ENCODE data around the gene RYR2. TPM values are rescaled to one million over a fixed set of nuclear protein-coding genes. Genes with fewer than 3 reads are reported as not detected.

RYR2 gene
- total RNA-seq, 4 donors from 2014 or later, result 0.16 to 1.4 (median 0.60) TPM

DNA sequence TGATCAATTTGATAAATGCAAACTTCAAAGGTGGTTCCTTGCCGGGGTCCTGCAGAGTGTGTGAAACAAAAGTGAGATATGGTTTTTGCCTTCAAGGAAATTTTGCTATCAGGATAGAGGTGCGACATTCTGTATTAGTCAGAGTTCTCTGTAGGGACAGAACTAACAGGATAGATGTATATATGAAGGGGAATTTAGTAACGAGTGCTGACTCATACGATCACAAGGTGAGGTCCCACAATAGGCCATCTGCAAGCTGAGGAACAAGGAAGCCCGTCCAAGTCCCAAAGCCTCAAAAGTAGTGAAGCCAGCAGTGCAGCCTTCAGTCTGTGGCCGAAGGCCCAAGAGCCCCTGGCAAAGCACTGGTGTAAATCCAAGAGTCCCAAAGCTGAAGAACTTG, 157.0 kb downstream of the RYR2 start:
- TF ChIP-seq, protein P1, sequence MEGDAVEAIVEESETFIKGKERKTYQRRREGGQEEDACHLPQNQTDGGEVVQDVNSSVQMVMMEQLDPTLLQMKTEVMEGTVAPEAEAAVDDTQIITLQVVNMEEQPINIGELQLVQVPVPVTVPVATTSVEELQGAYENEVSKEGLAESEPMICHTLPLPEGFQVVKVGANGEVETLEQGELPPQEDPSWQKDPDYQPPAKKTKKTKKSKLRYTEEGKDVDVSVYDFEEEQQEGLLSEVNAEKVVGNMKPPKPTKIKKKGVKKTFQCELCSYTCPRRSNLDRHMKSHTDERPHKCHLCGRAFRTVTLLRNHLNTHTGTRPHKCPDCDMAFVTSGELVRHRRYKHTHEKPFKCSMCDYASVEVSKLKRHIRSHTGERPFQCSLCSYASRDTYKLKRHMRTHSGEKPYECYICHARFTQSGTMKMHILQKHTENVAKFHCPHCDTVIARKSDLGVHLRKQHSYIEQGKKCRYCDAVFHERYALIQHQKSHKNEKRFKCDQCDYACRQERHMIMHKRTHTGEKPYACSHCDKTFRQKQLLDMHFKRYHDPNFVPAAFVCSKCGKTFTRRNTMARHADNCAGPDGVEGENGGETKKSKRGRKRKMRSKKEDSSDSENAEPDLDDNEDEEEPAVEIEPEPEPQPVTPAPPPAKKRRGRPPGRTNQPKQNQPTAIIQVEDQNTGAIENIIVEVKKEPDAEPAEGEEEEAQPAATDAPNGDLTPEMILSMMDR (IDR thresholded peaks at IDR 0.05; ENCODE audit: low read depth), result no peak

DNA sequence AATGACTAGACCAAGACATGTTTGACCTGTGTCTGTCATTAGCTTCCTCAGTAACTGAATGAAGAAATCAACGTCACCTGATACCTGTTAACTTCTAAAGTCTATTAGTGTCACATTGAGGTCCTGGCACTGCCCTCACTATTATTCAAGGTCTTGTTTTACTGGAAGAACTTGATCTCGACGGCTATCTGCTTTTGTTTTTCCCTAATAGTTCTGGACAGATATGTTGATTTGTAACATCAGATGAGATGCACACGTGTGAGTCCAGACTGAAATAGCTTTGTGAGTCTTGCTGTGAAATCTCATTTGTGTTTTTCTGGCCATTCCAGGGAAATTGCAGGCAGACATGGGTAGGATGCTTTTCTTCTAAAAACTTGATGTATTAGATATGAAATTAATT, 159.2 kb downstream of the RYR2 start:
- TF ChIP-seq, protein P1 (IDR thresholded peaks at IDR 0.05; ENCODE audit: low read depth), result no peak

DNA sequence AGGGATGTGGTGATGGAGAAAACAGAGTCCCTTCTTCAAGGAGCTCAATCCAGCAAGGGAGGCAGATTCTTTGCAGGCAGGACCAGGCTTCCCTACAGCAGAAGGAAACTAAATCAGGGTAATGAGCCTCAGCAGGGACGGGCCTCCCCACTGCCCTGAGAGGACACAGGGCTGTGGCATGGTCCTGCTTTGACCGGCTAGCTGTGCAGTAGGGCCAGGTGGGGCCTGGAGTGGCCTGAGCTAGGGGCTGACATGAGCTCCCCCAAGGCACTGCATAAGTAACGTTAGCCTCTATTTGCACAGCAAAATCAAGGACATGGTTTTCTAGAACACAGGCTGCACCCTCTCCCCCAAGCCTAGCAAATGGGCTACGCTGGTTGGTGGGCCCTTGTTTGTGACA, 162.9 kb downstream of the RYR2 start:
- TF ChIP-seq, protein P1 (IDR thresholded peaks at IDR 0.05; ENCODE audit: low read depth), result no peak

DNA sequence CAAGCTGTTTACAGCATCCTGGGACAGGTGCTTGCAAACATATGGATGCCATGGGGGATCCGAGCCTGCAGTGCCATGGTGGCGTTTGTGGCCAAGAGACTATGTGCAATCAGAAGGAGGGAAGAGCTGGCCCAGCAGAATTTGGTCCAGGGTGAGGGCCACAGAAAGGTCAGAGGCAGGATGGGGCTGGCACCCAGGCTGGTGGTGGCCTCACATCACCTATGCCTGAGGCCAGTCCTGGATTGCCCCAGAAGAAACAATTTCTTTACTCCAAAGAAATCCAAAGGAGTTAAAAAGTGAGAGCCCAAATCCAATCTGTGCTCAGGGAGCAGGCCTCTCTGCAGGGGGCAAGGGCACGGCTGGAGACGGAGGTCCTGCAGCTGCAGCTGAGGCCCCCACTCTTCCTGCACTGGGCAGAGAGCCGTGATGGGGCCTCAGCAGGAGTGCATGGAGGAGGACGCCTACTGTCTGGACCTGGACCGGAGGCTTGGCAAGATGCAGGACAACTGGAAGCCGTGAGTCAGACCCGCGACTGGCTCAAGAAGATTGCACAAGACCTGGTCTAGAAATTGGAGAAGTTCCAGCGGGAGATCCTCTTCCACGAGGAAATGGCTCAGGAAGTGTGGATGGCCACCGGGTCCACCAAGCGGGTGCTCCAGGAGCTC, 163.5 kb downstream of the RYR2 start:
- TF ChIP-seq, protein P1 (IDR thresholded peaks at IDR 0.05; ENCODE audit: low read depth), result no peak

DNA sequence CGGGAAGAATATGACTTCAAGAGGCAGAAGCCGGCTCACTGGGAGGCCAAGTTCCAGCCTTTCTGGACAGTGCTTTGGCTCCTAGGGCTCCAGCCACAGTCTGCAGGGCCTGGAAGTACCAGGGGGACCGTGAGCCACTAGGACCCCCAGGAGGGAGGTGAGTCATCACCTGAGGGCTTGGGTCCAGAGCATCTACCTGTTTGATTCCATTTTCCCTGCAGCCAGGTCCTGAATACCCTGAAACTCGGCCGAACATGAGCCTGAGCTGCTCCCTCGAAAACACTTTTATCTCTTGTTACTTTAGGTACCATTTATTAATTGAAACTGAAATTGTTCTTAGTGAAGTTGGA, 164.1 kb downstream of the RYR2 start:
- TF ChIP-seq, protein P1 (IDR thresholded peaks at IDR 0.05; ENCODE audit: low read depth), result no peak

DNA sequence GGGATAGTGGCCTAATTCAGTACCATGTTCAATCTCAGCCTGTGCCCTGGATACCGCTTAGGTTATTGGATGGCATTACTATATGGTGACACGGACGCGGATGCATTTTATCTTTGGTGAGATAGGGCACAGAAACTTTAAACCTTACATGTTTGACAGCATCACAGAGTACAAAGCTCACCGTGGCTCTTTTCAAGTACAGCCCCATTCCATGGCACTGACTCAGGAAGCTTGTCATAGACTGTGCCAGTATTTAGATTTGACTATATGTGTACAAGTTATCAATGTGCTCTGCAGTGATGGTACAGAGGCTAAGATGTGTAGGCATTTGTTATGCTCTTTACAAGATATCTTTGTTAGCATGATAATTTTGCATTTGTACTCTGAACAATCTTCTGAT, 169.0 kb downstream of the RYR2 start:
- TF ChIP-seq, protein P1 (IDR thresholded peaks at IDR 0.05; ENCODE audit: low read depth), result no peak

DNA sequence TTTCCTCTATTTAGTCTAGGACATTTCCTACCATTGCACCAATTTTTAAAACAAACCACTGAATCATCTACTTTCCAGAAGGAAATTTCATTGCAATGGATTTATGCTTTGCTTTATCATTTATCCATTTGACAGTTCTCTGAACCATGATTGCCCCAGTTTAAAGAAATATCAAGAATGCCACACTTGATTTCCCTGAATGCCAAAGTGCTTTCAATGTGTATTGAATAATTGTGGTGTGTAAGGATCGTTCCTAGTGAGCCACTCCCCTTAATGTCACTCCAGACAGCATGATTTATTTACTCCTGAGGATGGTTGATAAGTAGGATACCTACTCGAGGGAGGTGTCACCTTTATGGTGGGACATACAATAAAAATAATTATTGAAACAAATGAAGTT, 169.6 kb downstream of the RYR2 start:
- TF ChIP-seq, protein P1 (IDR thresholded peaks at IDR 0.05; ENCODE audit: low read depth), result no peak
